Osteoblast (primary cell): ENCODE measurements around the gene UNC13A. TPM values are rescaled to one million over a fixed set of nuclear protein-coding genes. Genes with fewer than 3 reads are reported as not detected.

Experiments used
- DNase-seq: peaks from one replicate; pipeline ENCODE4 v3.0.0; 2011; ENCODE audit warnings: low spot score, mixed read lengths; ENCODE audit not compliant: insufficient read length; ENCODE audit errors: missing footprints
- H2AFZ ChIP-seq: 2 replicates; pipeline ENCODE4 v1.6.0; 2011; ENCODE audit warnings: mild to moderate bottlenecking, low read length
- H3K27ac ChIP-seq: 2 replicates; pipeline ENCODE4 v1.5.1; 2011; ENCODE audit warnings: mild to moderate bottlenecking, low read depth, low read length, moderate library complexity
- H3K27me3 ChIP-seq: 2 replicates; pipeline ENCODE4 v1.6.0; 2012; ENCODE audit warnings: mild to moderate bottlenecking, control low read depth, inconsistent platforms, low read length, moderate library complexity; ENCODE audit not compliant: insufficient read depth
- H3K36me3 ChIP-seq: 2 replicates; pipeline ENCODE4 v1.5.1; 2011; ENCODE audit warnings: mild to moderate bottlenecking, low read length, control low read depth, moderate library complexity; ENCODE audit not compliant: insufficient read depth
- H3K4me1 ChIP-seq: 2 replicates; pipeline ENCODE4 v1.5.1; 2011; ENCODE audit warnings: mild to moderate bottlenecking, low read length, control low read depth, moderate library complexity; ENCODE audit not compliant: insufficient read depth
- H3K4me2 ChIP-seq: 2 replicates; pipeline ENCODE4 v1.6.0; 2011; ENCODE audit warnings: mild to moderate bottlenecking, low read length; ENCODE audit not compliant: insufficient read depth
- H3K4me3 ChIP-seq: fragments of 200-600 bp; sonication (generic); 3 replicates; pipeline ENCODE4 v1.5.1; 2012; ENCODE audit warnings: mild to moderate bottlenecking, low read length, inconsistent platforms; ENCODE audit not compliant: insufficient read depth
- H3K79me2 ChIP-seq: 2 replicates; pipeline ENCODE4 v1.6.0; 2012; ENCODE audit warnings: mild to moderate bottlenecking, low read length, control low read depth, inconsistent platforms; ENCODE audit not compliant: insufficient read depth
- H3K9me3 ChIP-seq: 2 replicates; pipeline ENCODE4 v1.5.1; 2011; ENCODE audit warnings: low read depth, low read length, control low read depth
- H4K20me1 ChIP-seq: 2 replicates; pipeline ENCODE4 v1.6.0; 2012; ENCODE audit warnings: mild to moderate bottlenecking, low read length, control low read depth; ENCODE audit not compliant: insufficient read depth
- total RNA-seq: library from RNA; depleted of rRNA; stranded (reverse); fragments of >200 nt; gene quantifications from 2 replicates; pipeline ENCODE4 v1.2.3, GENCODE V29; 2012
- TF ChIP-seq, protein P1 (sequence below): IDR thresholded peaks from 2 replicates; pipeline ENCODE4 v1.5.1; 2011; ENCODE audit warnings: mild to moderate bottlenecking, low read depth, low read length, moderate library complexity; ENCODE audit errors: extremely low read depth

The UNC13A gene
- total RNA-seq, 1 donor, result under 0.01 TPM

DNA sequence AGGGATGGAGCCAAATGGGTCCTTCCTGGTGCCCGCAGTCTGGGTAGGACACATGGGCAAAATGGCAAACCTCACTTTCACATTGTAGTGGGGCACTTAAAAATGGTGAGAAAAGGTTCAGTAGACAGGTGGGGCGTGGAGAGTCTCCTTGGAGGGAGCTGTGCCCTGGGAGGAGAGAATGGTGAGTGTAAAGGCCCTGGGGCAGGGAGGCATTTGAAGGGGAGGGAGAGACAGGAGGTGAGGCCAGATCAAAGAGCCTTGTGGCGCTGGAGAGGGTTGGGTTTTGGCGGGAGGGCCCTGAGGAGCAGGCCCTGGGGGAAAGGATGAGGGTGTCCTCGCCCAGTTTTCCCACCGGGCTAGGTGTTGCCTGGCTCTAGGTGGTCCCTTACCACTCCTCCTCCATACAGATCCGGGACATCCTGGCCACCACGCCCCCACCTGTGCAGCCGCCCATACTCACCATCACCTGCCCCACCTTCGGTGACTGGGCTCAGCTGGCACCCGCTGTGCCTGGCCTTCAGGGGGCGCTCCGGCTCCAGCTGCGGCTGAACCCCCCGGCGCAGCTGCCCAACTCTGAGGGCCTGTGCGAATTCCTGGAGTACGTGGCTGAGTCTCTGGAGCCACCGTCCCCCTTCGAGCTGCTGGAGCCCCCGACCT is 37.4 kb upstream of the UNC13A start:
- TF ChIP-seq, protein P1, sequence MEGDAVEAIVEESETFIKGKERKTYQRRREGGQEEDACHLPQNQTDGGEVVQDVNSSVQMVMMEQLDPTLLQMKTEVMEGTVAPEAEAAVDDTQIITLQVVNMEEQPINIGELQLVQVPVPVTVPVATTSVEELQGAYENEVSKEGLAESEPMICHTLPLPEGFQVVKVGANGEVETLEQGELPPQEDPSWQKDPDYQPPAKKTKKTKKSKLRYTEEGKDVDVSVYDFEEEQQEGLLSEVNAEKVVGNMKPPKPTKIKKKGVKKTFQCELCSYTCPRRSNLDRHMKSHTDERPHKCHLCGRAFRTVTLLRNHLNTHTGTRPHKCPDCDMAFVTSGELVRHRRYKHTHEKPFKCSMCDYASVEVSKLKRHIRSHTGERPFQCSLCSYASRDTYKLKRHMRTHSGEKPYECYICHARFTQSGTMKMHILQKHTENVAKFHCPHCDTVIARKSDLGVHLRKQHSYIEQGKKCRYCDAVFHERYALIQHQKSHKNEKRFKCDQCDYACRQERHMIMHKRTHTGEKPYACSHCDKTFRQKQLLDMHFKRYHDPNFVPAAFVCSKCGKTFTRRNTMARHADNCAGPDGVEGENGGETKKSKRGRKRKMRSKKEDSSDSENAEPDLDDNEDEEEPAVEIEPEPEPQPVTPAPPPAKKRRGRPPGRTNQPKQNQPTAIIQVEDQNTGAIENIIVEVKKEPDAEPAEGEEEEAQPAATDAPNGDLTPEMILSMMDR, result peak; percentile 22
- Histone ChIP-seq H3K9me3 (no peaks in the 10 kb centered on the region), H3K27ac (no peak overlapping the region), H2AFZ (no peak overlapping the region), H3K4me2 (no peak overlapping the region), H3K27me3 (no peaks in the 10 kb centered on the region), H3K4me3 (no peak overlapping the region), H3K4me1 (peaks cover 1% of the 10 kb centered on the region), H4K20me1 (peaks cover 31% of the 10 kb centered on the region), H3K79me2 (peaks cover 64% of the 10 kb centered on the region), H3K36me3 (peaks cover 46% of the 10 kb centered on the region)
- DNase-seq, result peak; percentile 79

DNA sequence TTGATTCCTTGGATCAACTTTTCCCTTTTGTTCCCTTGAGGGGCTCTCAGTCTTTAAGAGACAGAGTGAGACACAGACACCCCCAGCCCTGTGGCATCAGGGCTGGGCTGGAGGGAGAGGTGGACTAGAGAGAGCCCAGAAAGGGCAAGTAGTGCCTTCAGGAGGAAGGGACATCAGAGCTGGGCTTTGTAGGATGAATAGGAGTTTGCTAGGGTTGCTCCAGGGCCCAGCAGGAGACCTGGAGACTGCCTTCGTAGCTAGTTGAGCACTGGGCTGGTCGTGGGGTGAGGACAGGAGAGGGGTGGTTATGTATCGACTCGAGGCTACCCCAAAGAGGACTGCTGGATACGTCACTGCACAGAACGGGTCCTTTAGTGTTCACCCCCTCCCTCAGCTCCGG is 36.5 kb upstream of the UNC13A start:
- peaks cover 9% of the 10 kb centered on the region for H3K4me1 ChIP-seq
- peaks cover 64% of the 10 kb centered on the region for H3K79me2 ChIP-seq
- DNase-seq, result peak; percentile 47
- peaks cover 38% of the 10 kb centered on the region for H3K36me3 ChIP-seq
- H4K20me1 ChIP-seq, result peaks cover 35% of the 10 kb centered on the region
- no peak overlapping the region for H3K4me3 ChIP-seq
- no peak overlapping the region for H3K27ac ChIP-seq
- H3K27me3 ChIP-seq, result no peaks in the 10 kb centered on the region
- H3K4me2 ChIP-seq, result no peak overlapping the region
- H2AFZ ChIP-seq, result no peak overlapping the region
- TF ChIP-seq, protein P1, result no peak
- H3K9me3 ChIP-seq, result no peaks in the 10 kb centered on the region

DNA sequence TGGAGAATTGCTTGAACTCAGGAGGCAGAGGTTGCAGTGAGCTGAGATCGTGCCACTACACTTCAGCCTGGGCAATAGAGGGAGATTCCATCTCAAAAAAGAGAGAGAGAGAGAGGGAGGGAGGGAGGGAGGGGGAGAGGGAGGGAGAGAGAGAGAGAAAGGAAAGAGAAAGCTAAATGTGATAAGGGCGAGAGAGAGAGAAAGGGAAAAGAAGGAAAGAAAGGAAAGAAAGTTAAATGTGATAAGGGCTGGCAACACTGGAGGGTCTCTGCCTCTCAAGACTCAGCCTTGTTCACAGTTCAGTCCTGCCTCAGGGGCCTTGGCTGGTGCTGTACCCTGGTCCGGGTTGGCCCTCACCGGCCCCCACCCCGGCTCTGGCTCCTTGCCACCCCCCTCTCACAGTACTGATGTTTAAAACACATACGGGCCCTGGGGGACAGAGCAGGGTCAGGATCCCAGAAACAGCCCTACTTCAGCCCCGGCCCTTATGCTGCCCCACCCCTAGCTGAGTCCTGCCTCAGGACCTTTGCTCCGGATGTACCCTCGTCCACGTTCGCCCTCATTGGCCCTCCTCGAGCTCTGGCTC is 34.6 kb upstream of the UNC13A start:
- H3K4me3 ChIP-seq, result no peak overlapping the region
- H3K27ac ChIP-seq, result no peak overlapping the region
- H4K20me1 ChIP-seq, result peaks cover 30% of the 10 kb centered on the region
- TF ChIP-seq, protein P1, result no peak
- peak; percentile 68 for DNase-seq
- no peak overlapping the region for H2AFZ ChIP-seq
- H3K79me2 ChIP-seq, result peaks cover 53% of the 10 kb centered on the region
- H3K4me2 ChIP-seq, result no peak overlapping the region
- H3K27me3 ChIP-seq, result no peaks in the 10 kb centered on the region
- peaks cover 22% of the 10 kb centered on the region for H3K36me3 ChIP-seq
- peaks cover 9% of the 10 kb centered on the region for H3K4me1 ChIP-seq
- H3K9me3 ChIP-seq, result no peaks in the 10 kb centered on the region

DNA sequence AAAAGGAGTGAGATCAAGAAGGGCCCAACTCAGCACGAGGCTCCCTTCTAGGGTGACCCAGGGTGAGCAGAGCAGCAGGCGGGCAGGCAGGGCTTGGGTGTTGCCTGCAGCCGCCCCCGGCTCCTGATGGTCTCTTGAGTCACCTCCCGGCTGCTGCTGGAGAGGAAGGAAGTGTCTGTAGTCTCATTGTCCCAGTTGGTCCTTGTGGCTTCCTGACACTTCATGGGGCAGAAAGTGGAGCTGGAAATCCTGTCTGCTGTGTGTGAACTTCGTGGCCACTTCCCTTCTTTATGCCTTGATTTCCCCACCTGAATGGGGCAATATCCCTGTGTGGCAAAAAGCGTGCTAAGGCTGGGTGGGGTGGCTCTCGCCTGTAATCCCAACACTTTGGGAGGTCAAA is 33.7 kb upstream of the UNC13A start:
- DNase-seq, result peak; percentile 97
- Histone ChIP-seq H3K9me3 (no peaks in the 10 kb centered on the region), H3K27ac (no peak overlapping the region), H3K4me2 (no peak overlapping the region), H3K79me2 (peaks cover 47% of the 10 kb centered on the region), H3K4me3 (no peak overlapping the region), H3K4me1 (peaks cover 18% of the 10 kb centered on the region), H4K20me1 (peaks cover 30% of the 10 kb centered on the region), H3K27me3 (no peaks in the 10 kb centered on the region), H3K36me3 (peaks cover 17% of the 10 kb centered on the region), H2AFZ (no peak overlapping the region)
- TF ChIP-seq, protein P1, result no peak
